ENCODE results near the gene TAF11L10.
"Not testable (repeated sequence)": the region's sequence is repeated elsewhere in the genome, so short reads cannot be mapped to it uniquely, and the experiment has no call there.

TAF11L10 gene

GRCh38 chr5:17590860-17591259 is 6.8 kb downstream of the TAF11L10 start, which contains the start of gene TAF11L8:
Gene TAF11L8 (minus strand): TSS chr5:17590960.
- not testable (repeated sequence) for H3K4me1 ChIP-seq (ENCODE audit: insufficient read depth, low read length); H3K36me3 ChIP-seq (ENCODE audit: insufficient read depth, low read length); H3K9ac ChIP-seq (ENCODE audit: low read length); H3K4me3 ChIP-seq (ENCODE audit: low read depth in 1 of 2, low read length in 2 of 2); H3K27ac ChIP-seq (ENCODE audit: low read depth, low read length); H3K9me3 ChIP-seq (ENCODE audit: low read length); H3K27me3 ChIP-seq (ENCODE audit: control insufficient read depth in 1 of 2, insufficient read depth in 2 of 2, low read length in 2 of 2)

- not testable (repeated sequence) for H3K36me3 ChIP-seq (ENCODE audit: insufficient read depth, low read length); H3K27me3 ChIP-seq (ENCODE audit: control insufficient read depth in 1 of 2, insufficient read depth in 2 of 2, low read length in 2 of 2); H3K9ac ChIP-seq (ENCODE audit: low read length); H3K27ac ChIP-seq (ENCODE audit: low read depth, low read length); H3K4me1 ChIP-seq (ENCODE audit: insufficient read depth, low read length); H3K4me3 ChIP-seq (ENCODE audit: low read depth in 1 of 2, low read length in 2 of 2); H3K9me3 ChIP-seq (ENCODE audit: low read length)
Observed at GRCh38 chr5:17585658-17586057, 12.0 kb downstream of the TAF11L10 start, which contains the start of gene TAF11L7. Gene TAF11L7 (minus strand): TSS chr5:17585758.
